NOMO-1 treated with DMSO at 0.1 percent for 48 hours (cell line): Measurements from ENCODE around the gene DEK.
A peak's percentile ranks its signal among the peaks of the same experiment; 100 is the strongest.
"Not testable (repeated sequence)": the region's sequence is repeated elsewhere in the genome, so short reads cannot be mapped to it uniquely, and the experiment has no call there.

Source experiments
- DNase-seq: peaks from one replicate; lab custom pipeline; 2025; ENCODE audit not compliant: unreplicated experiment; lab: John Stamatoyannopoulos, UW

DEK gene

GRCh38 chr6:18264219-18264922 lies at the start of gene DEK:
Gene DEK, minus strand, starts transcription at chr6:18264530. Its CDS starts 543 bp downstream, at chr6:18263987.
- peak; percentile 85 for DNase-seq

- DNase-seq: no peak
These were observed 48.0 kb upstream of the DEK start for GRCh38 chr6:18312368-18312767.

GRCh38 chr6:18310010-18310409 lies 45.7 kb upstream of the DEK start:
- not testable (repeated sequence) for DNase-seq

GRCh38 chr6:18309046-18309445 lies 44.7 kb upstream of the DEK start:
- DNase-seq: no peak

GRCh38 chr6:18308070-18308735 lies 43.9 kb upstream of the DEK start:
- DNase-seq: no peak

- no peak for DNase-seq
These were observed 42.6 kb upstream of the DEK start for GRCh38 chr6:18306977-18307376.

- DNase-seq: no peak
These were observed 38.5 kb upstream of the DEK start for GRCh38 chr6:18302561-18303439.

- DNase-seq: no peak
These were observed 29.0 kb upstream of the DEK start for GRCh38 chr6:18293076-18293904.

GRCh38 chr6:18289283-18289682 lies 25.0 kb upstream of the DEK start:
- no peak for DNase-seq

- DNase-seq: no peak
These were observed 19.9 kb upstream of the DEK start for GRCh38 chr6:18284261-18284660.

GRCh38 chr6:18281564-18281963 lies 17.2 kb upstream of the DEK start:
- no peak for DNase-seq

GRCh38 chr6:18280084-18280483 lies 15.8 kb upstream of the DEK start:
- DNase-seq: no peak

GRCh38 chr6:18279422-18279821 lies 15.1 kb upstream of the DEK start:
- no peak for DNase-seq

- DNase-seq: no peak
These were observed 13.1 kb upstream of the DEK start for GRCh38 chr6:18277237-18278006.

- DNase-seq: no peak
These were observed 12.4 kb upstream of the DEK start for GRCh38 chr6:18276610-18277236.

- DNase-seq: no peak
These were observed 5.9 kb upstream of the DEK start for GRCh38 chr6:18270216-18270615.

- DNase-seq: no peak
These were observed 5.4 kb upstream of the DEK start for GRCh38 chr6:18269717-18270116.

- peak; percentile 66 for DNase-seq
These were observed 4.9 kb upstream of the DEK start for GRCh38 chr6:18269253-18269652.

- no peak for DNase-seq
These were observed 3.7 kb upstream of the DEK start for GRCh38 chr6:18268066-18268465.

GRCh38 chr6:18266523-18266912 lies 2.2 kb upstream of the DEK start:
- DNase-seq: no peak
